Endothelial cell of umbilical vein (primary cell): ENCODE data around the gene PRDM11. TPM values are rescaled to one million over a fixed set of nuclear protein-coding genes. Genes with fewer than 3 reads are reported as not detected.
A peak's percentile ranks its signal among the peaks of the same experiment; 100 is the strongest.

ENCODE experiments used
- BruUV-seq: library from RNA; stranded (reverse); fragments of 400-500 nt; replicated peaks from 2 replicates; lab custom pipeline; 2021; lab: Mats Ljungman, UMichigan
- CTCF ChIA-PET: fragments of 300-600, 350-600 bp; sonication (Branson Sonifier 250); formaldehyde crosslinking; loops from one replicate; lab custom pipeline; 2021; ENCODE audit warnings: antibody characterized with exemption, inconsistent platforms; lab: Charles Lee
- POLR2A ChIA-PET: fragments of 300-600, 350-600 bp; sonication (Branson Sonifier 250); formaldehyde crosslinking; loops from one replicate; lab custom pipeline; 2021; ENCODE audit warnings: antibody characterized with exemption, inconsistent platforms; lab: Charles Lee
- DNase-seq: peaks from one replicate; pipeline ENCODE4 v3.0.0-alpha.2; 2011; ENCODE audit warnings: low read depth, low spot score
- FAIRE-seq: peaks from 2 replicates; lab custom pipeline; 2011; peaks lifted over from hg19 to GRCh38; lab: Jason Lieb, UNC
- H2AFZ ChIP-seq: 2 replicates; pipeline ENCODE4 v1.6.0; 2012; ENCODE audit warnings: low read depth, low read length, control low read depth, inconsistent platforms
- H3K27ac ChIP-seq: 2 replicates; pipeline ENCODE4 v1.5.1; 2011; ENCODE audit warnings: low read depth, mild to moderate bottlenecking, control low read depth, low read length, moderate library complexity; ENCODE audit not compliant: insufficient read depth
- H3K27me3 ChIP-seq, 2 experiments: 2 replicates each; pipeline versions ENCODE4 v1.6.0 to v1.6.1; 2011; ENCODE audit warnings: low read length in 2 of 2, mixed read lengths in 1 of 2; ENCODE audit not compliant: control insufficient read depth in 2 of 2, insufficient read depth in 2 of 2
- H3K36me3 ChIP-seq, 2 experiments: 2 replicates in 1 of 2; 3 replicates in 1 of 2; pipeline ENCODE4 v1.5.1; 2011; ENCODE audit warnings: low read length in 2 of 2, mild to moderate bottlenecking in 1 of 2, moderate library complexity in 1 of 2; ENCODE audit not compliant: control insufficient read depth in 2 of 2, insufficient read depth in 2 of 2; ENCODE audit errors: extremely low read depth in 1 of 2
- H3K4me1 ChIP-seq: 3 replicates; pipeline ENCODE4 v1.5.1; 2011; ENCODE audit warnings: mild to moderate bottlenecking, low read length; ENCODE audit not compliant: control insufficient read depth, insufficient read depth; ENCODE audit errors: extremely low read depth
- H3K4me2 ChIP-seq: 2 replicates; pipeline ENCODE4 v1.6.1; 2011; ENCODE audit warnings: low read length, control low read depth, mixed read lengths; ENCODE audit not compliant: insufficient read depth
- H3K4me3 ChIP-seq, 3 experiments: fragments of 200-600 bp in 1 of 3; sonication (generic), shearing (Covaris generic) in 1 of 3; replicated peaks in 1 of 3; 2 replicates each; pipeline ENCODE4 v1.5.1; 2011 to 2016; ENCODE audit warnings: control low read depth in 3 of 3, low read length in 3 of 3, mild to moderate bottlenecking in 2 of 3, inconsistent platforms in 1 of 3, low read depth in 1 of 3, moderate library complexity in 1 of 3; ENCODE audit not compliant: insufficient read depth in 1 of 3
- H3K79me2 ChIP-seq: 2 replicates; pipeline ENCODE4 v1.6.0; 2012; ENCODE audit warnings: low read length, inconsistent platforms; ENCODE audit not compliant: control insufficient read depth, insufficient read depth
- H3K9ac ChIP-seq: replicated peaks from 2 replicates; pipeline ENCODE3; 2011; ENCODE audit warnings: low read length, control low read depth; ENCODE audit not compliant: insufficient read depth; ENCODE audit errors: extremely low read depth
- H3K9me1 ChIP-seq: replicated peaks from 3 replicates; pipeline ENCODE4 v1.6.0; 2011; ENCODE audit warnings: mild to moderate bottlenecking, low read length; ENCODE audit not compliant: control insufficient read depth, insufficient read depth; ENCODE audit errors: extremely low read depth
- H3K9me3 ChIP-seq: replicated peaks from 2 replicates; pipeline ENCODE4 v1.5.1; 2012; ENCODE audit warnings: low read length, inconsistent platforms; ENCODE audit not compliant: control insufficient read depth, insufficient read depth
- H4K20me1 ChIP-seq: replicated peaks from 2 replicates; pipeline ENCODE3; 2011; ENCODE audit warnings: mild to moderate bottlenecking, low read length; ENCODE audit not compliant: control insufficient read depth, insufficient read depth; ENCODE audit errors: extremely low read depth
- CTCF ChIP-seq, 2 donors: IDR thresholded peaks; 1 replicate in 1 of 2; 2 replicates in 1 of 2; pipeline ENCODE4 v1.5.1; 2011; ENCODE audit warnings: low read length in 2 of 2, mild to moderate bottlenecking in 2 of 2, moderate library complexity in 2 of 2, control low read depth in 1 of 2, inconsistent platforms in 1 of 2, low read depth in 1 of 2; ENCODE audit not compliant: insufficient read depth in 1 of 2; ENCODE audit errors: extremely low read depth in 1 of 2
- EZH2 ChIP-seq: IDR thresholded peaks from 2 replicates; pipeline ENCODE4 v1.6.1; 2012; ENCODE audit warnings: borderline replicate concordance, low read depth, mild to moderate bottlenecking, moderate library complexity, low read length, inconsistent platforms; ENCODE audit not compliant: severe bottlenecking
- FOS ChIP-seq: IDR thresholded peaks from 2 replicates; pipeline ENCODE4 v1.6.1; 2011; ENCODE audit warnings: mild to moderate bottlenecking, low read length, moderate library complexity, borderline replicate concordance; ENCODE audit not compliant: insufficient read depth
- MAX ChIP-seq: IDR thresholded peaks from 2 replicates; pipeline ENCODE4 v1.6.1; 2011; ENCODE audit not compliant: insufficient read depth, insufficient read length
- POLR2A ChIP-seq: IDR thresholded peaks from 2 replicates; pipeline ENCODE4 v1.6.1; 2012; ENCODE audit warnings: low read depth, mild to moderate bottlenecking, control low read depth, low read length
- dilution Hi-C: fragments of 300-500 bp; cut with MboI; formaldehyde crosslinking; loops from one replicate; pipeline ENCODE4 v1.15.0; 2019; ENCODE audit warnings: low sequenced_read_pairs; ENCODE audit not compliant: extremely low pct_ligation_motif_present
- intact Hi-C: fragments of 100-400 bp; cut with micrococcal nuclease; formaldehyde crosslinking; loops from one replicate; pipeline ENCODE4 v1.10.0; 2022
- polyA plus RNA-seq, 4 experiments: library from polyadenylated mRNA; depleted of rRNA in 3 of 4; stranded (reverse) in 3 of 4; unstranded in 1 of 4; fragments of >200 nt; gene quantifications; 2 replicates each; pipeline versions ENCODE4 v1.2.1 to v1.2.3, GENCODE V29; 2011 to 2012; ENCODE audit warnings: missing spikeins in 1 of 4
- total RNA-seq: library from RNA; stranded (reverse); gene quantifications from 2 replicates; pipeline ENCODE4 v1.2.3, GENCODE V29; 2021

The PRDM11 gene
- total and polyA plus RNA-seq, 2 donors (not counting 3 experiments of a cell fraction or from before 2014, with no cell fraction given) = 6.9 to 14.1 TPM

GRCh38 chr11:45180848-45181192 lies 34.4 kb downstream of the PRDM11 start:
- Histone ChIP-seq H3K27me3 (no peaks in the 10 kb centered on the region), H3K79me2 (no peaks in the 10 kb centered on the region), H3K4me3 (peak overlapping the region in 2 of 3 experiments; percentile 33), H3K9ac (peak overlapping the region; percentile 32), H3K27ac (peak overlapping the region; percentile 46), H3K4me2 (peak overlapping the region; percentile 54), H3K9me1 (no peaks in the 10 kb centered on the region), H4K20me1 (no peaks in the 10 kb centered on the region), H3K4me1 (peaks cover 12% of the 10 kb centered on the region), H2AFZ (peak overlapping the region; percentile 37), H3K36me3 (peaks cover 0 to 11% of the 10 kb centered on the region in 2 experiments), H3K9me3 (no peaks in the 10 kb centered on the region)
- no peak for TF ChIP-seq MAX
- TF ChIP-seq EZH2 = no peak
- TF ChIP-seq POLR2A = peak; percentile 40
- TF ChIP-seq FOS = peak; percentile 63
- dilution Hi-C loops (no loop called here), intact Hi-C loops (loop anchor here (1.0 to 5.0 kb wide), 4 partner anchors 29 to 151 kb away; no protein-coding TSS in a partner anchor)
- no TSS peak for BruUV-seq
- FAIRE-seq = peak; percentile 61
- DNase-seq = peak; percentile 59
- ChIA-PET CTCF (interaction anchor here (1.1 to 5.5 kb wide), 8 partner anchors 14 to 591 kb away, joined by 3 to 35 read pairs (median 4); no protein-coding TSS in a partner anchor), POLR2A (interaction anchor here (0.6 to 1.0 kb wide), 2 partner anchors 15 to 22 kb away, joined by 3 to 6 read pairs; no protein-coding TSS in a partner anchor)

GRCh38 chr11:45181193-45181888 lies 34.9 kb downstream of the PRDM11 start:
- Histone ChIP-seq H3K9me3 (no peaks in the 10 kb centered on the region), H3K79me2 (no peaks in the 10 kb centered on the region), H3K27me3 (no peaks in the 10 kb centered on the region), H3K9ac (peak overlapping the region; percentile 32), H3K36me3 (peaks cover 0 to 11% of the 10 kb centered on the region in 2 experiments), H2AFZ (peak overlapping the region; percentile 37), H3K9me1 (no peaks in the 10 kb centered on the region), H4K20me1 (no peaks in the 10 kb centered on the region), H3K4me3 (peak overlapping the region in 2 of 3 experiments; percentile 33), H3K4me1 (peaks cover 12% of the 10 kb centered on the region), H3K27ac (peak overlapping the region; percentile 46), H3K4me2 (peak overlapping the region; percentile 54)
- dilution Hi-C loops = no loop called here
- CTCF ChIA-PET = interaction anchor here (1.1 to 5.5 kb wide), 8 partner anchors 14 to 590 kb away, joined by 3 to 35 read pairs (median 4); no protein-coding TSS in a partner anchor
- POLR2A ChIA-PET = interaction anchor here (0.6 to 1.0 kb wide), 2 partner anchors 14 to 22 kb away, joined by 3 to 6 read pairs; no protein-coding TSS in a partner anchor
- peak; percentile 43 for FAIRE-seq
- no TSS peak for BruUV-seq
- peak; percentile 15 for DNase-seq
- TF ChIP-seq POLR2A (peak; percentile 11), CTCF (IDR thresholded peaks at IDR 0.05; ENCODE audit: extremely low read depth in 1 of 2, insufficient read depth in 1 of 2, low read depth in 1 of 2, low read length in 2 of 2) (no peak)
- intact Hi-C loops = loop anchor here (1.0 to 5.0 kb wide), 2 partner anchors 29 to 69 kb away; no protein-coding TSS in a partner anchor
